HEK293 (cell line): ENCODE results near the gene SLA2.

ENCODE experiments used
- CTCF ChIA-PET: fragments of 350-600 bp; formaldehyde crosslinking; extraction: SDS; loops from one replicate; lab custom pipeline; 2021; ENCODE audit warnings: antibody characterized with exemption; lab: Yijun Ruan, JAX
- POLR2A ChIA-PET: fragments of 300-600 bp; formaldehyde crosslinking; extraction: SDS; loops from one replicate; lab custom pipeline; 2020; ENCODE audit warnings: antibody characterized with exemption, inconsistent platforms; lab: Yijun Ruan, JAX
- H3K27ac ChIP-seq: fragments of 200-500 bp; sonication (Bioruptor generic); 2 replicates; pipeline ENCODE4 v1.5.1; 2014; ENCODE audit warnings: low read depth, low read length, control low read depth, inconsistent platforms; ENCODE audit errors: extremely low read depth
- H3K36me3 ChIP-seq, 2 experiments: fragments of 200-500 bp in 1 of 2; sonication (Bioruptor generic) in 1 of 2; 1 replicate in 1 of 2; 2 replicates in 1 of 2; pipeline ENCODE4 v1.5.1; 2014 to 2017; ENCODE audit warnings: inconsistent platforms in 2 of 2, low read length in 2 of 2; ENCODE audit not compliant: control insufficient read depth in 2 of 2, insufficient read depth in 1 of 2
- H3K4me1 ChIP-seq: fragments of 200-500 bp; sonication (Bioruptor generic); 2 replicates; pipeline ENCODE4 v1.5.1; 2014; ENCODE audit warnings: mild to moderate bottlenecking, low read length, inconsistent platforms; ENCODE audit not compliant: control insufficient read depth, insufficient read depth
- H3K4me3 ChIP-seq: 2 replicates; pipeline ENCODE4 v1.5.1; 2011; ENCODE audit warnings: low read depth, mild to moderate bottlenecking, control low read depth, low read length, moderate library complexity
- H3K9me3 ChIP-seq: fragments of 200-500 bp; sonication (Bioruptor generic); 2 replicates; pipeline ENCODE4 v1.5.1; 2014; ENCODE audit warnings: low read depth, low read length, inconsistent platforms; ENCODE audit not compliant: control insufficient read depth, insufficient read depth
- EGR2 ChIP-seq: fragments of 450-650 bp; formaldehyde crosslinking; IDR thresholded peaks from 2 replicates; pipeline ENCODE4 v1.5.1; 2016; ENCODE audit warnings: low read depth, missing biosample characterization, missing genetic modification characterization
- GFI1B ChIP-seq: fragments of 450-650 bp; formaldehyde crosslinking; IDR thresholded peaks from 2 replicates; pipeline ENCODE4 v1.5.1; 2016; ENCODE audit warnings: missing biosample characterization, missing genetic modification characterization
- HOXA7 ChIP-seq: sonication (generic); formaldehyde crosslinking; IDR thresholded peaks from 2 replicates; pipeline ENCODE4 v1.8.1; 2022; ENCODE audit warnings: missing genetic modification reagents, borderline replicate concordance
- INSM2 ChIP-seq: fragments of 450-650 bp; formaldehyde crosslinking; IDR thresholded peaks from 2 replicates; pipeline ENCODE4 v1.5.1; 2016; ENCODE audit warnings: missing biosample characterization, missing genetic modification characterization
- PATZ1 ChIP-seq: fragments of 450-650 bp; formaldehyde crosslinking; IDR thresholded peaks from 2 replicates; pipeline ENCODE4 v1.5.1; 2016; ENCODE audit warnings: missing biosample characterization, missing genetic modification characterization
- PRDM1 ChIP-seq: fragments of 450-650 bp; formaldehyde crosslinking; IDR thresholded peaks from 2 replicates; pipeline ENCODE4; 2016; ENCODE audit warnings: missing biosample characterization, missing genetic modification characterization
- PRDM10 ChIP-seq: fragments of 450-650 bp; formaldehyde crosslinking; IDR thresholded peaks from 2 replicates; pipeline ENCODE4 v1.5.1; 2016; ENCODE audit warnings: missing biosample characterization, missing genetic modification characterization
- PRDM4 ChIP-seq: fragments of 450-650 bp; formaldehyde crosslinking; IDR thresholded peaks from 2 replicates; pipeline ENCODE4 v1.5.1; 2017; ENCODE audit warnings: missing biosample characterization, missing genetic modification characterization
- WT1 ChIP-seq: fragments of 450-650 bp; formaldehyde crosslinking; IDR thresholded peaks from 2 replicates; pipeline ENCODE4 v1.5.1; 2016; ENCODE audit warnings: missing biosample characterization, missing genetic modification characterization
- YY2 ChIP-seq: fragments of 450-650 bp; formaldehyde crosslinking; IDR thresholded peaks from 2 replicates; pipeline ENCODE4 v1.5.1; 2016; ENCODE audit warnings: missing biosample characterization, missing genetic modification characterization
- ZBTB17 ChIP-seq: fragments of 450-650 bp; formaldehyde crosslinking; IDR thresholded peaks from 2 replicates; pipeline ENCODE4 v1.5.1; 2016; ENCODE audit warnings: missing biosample characterization, missing genetic modification characterization
- ZFHX2 ChIP-seq: fragments of 450-650 bp; formaldehyde crosslinking; conservative IDR thresholded peaks from 2 replicates; pipeline ENCODE4 v1.5.1; 2016; ENCODE audit warnings: missing biosample characterization, missing genetic modification characterization
- ZIC2 ChIP-seq: fragments of 450-650 bp; formaldehyde crosslinking; IDR thresholded peaks from 2 replicates; pipeline ENCODE4 v1.5.1; 2016; ENCODE audit warnings: missing biosample characterization, missing genetic modification characterization
- ZNF174 ChIP-seq: fragments of 450-650 bp; formaldehyde crosslinking; IDR thresholded peaks from 2 replicates; pipeline ENCODE4 v1.5.0; 2017; ENCODE audit warnings: missing biosample characterization, mild to moderate bottlenecking, missing genetic modification characterization
- ZNF184 ChIP-seq: fragments of 450-650 bp; IDR thresholded peaks from 2 replicates; pipeline ENCODE4 v1.5.1; 2018; ENCODE audit warnings: missing biosample characterization, mild to moderate bottlenecking, missing genetic modification characterization
- ZNF26 ChIP-seq: fragments of 450-650 bp; formaldehyde crosslinking; IDR thresholded peaks from 2 replicates; pipeline ENCODE4 v1.5.1; 2016; ENCODE audit warnings: missing biosample characterization, missing genetic modification characterization
- ZNF398 ChIP-seq: fragments of 450-650 bp; formaldehyde crosslinking; IDR thresholded peaks from 2 replicates; pipeline ENCODE4 v1.5.1; 2017; ENCODE audit warnings: missing biosample characterization, missing genetic modification characterization
- ZNF521 ChIP-seq: fragments of 450-650 bp; formaldehyde crosslinking; IDR thresholded peaks from 2 replicates; pipeline ENCODE4 v1.5.1; 2017; ENCODE audit warnings: missing biosample characterization, mild to moderate bottlenecking, missing genetic modification characterization
- ZNF596 ChIP-seq: fragments of 450-650 bp; IDR thresholded peaks from 2 replicates; pipeline ENCODE4 v1.5.0; 2018; ENCODE audit warnings: missing biosample characterization, mild to moderate bottlenecking, missing genetic modification characterization, moderate library complexity
- ZNF623 ChIP-seq: fragments of 450-650 bp; formaldehyde crosslinking; IDR thresholded peaks from 2 replicates; pipeline ENCODE4 v1.5.1; 2016; ENCODE audit warnings: missing biosample characterization, missing genetic modification characterization
- ZNF777 ChIP-seq: fragments of 450-650 bp; formaldehyde crosslinking; IDR thresholded peaks from 2 replicates; pipeline ENCODE4 v1.5.1; 2017; ENCODE audit warnings: missing biosample characterization, missing genetic modification characterization, borderline replicate concordance

Gene SLA2

GRCh38 chr20:36571564-36572504 is 74.2 kb downstream of the SLA2 start (continued):
- TF ChIP-seq ZNF26: no peak
- TF ChIP-seq EGR2 (tag by site-specific recombination): peak; percentile 14; the same call in 1 of the 2 replicates
- peak; percentile 21; the same call in 1 of the 2 replicates for TF ChIP-seq WT1 (tag by site-specific recombination)
- no peak for TF ChIP-seq ZNF777
- no peak for TF ChIP-seq ZNF596 (tag by site-specific recombination)
- no peak for TF ChIP-seq GFI1B (tag by site-specific recombination)
- peak; percentile 45; the same call in 1 of the 2 replicates for TF ChIP-seq PRDM4 (tag by site-specific recombination)
- no peak for TF ChIP-seq ZNF623 (tag by site-specific recombination)
- no peak for TF ChIP-seq ZNF521 (tag by site-specific recombination)

- Histone ChIP-seq H3K36me3 (no peaks in the 10 kb centered on the region), H3K27ac (no peak overlapping the region), H3K4me3 (no peak overlapping the region), H3K4me1 (no peaks in the 10 kb centered on the region), H3K9me3 (no peaks in the 10 kb centered on the region)
- POLR2A ChIA-PET: no interaction called here
- CTCF ChIA-PET: interaction anchor here (4.4 kb wide), 1 partner anchor 36 kb away, joined by 18 read pairs; the partner anchor contains the start of gene RAB5IF
- TF ChIP-seq ZNF184 (no peak), PRDM1 (tag by site-specific recombination) (peak; percentile 23; the same call in 1 of the 2 replicates), ZNF398 (peak; percentile 10; the same call in 1 of the 2 replicates), PRDM10 (tag by site-specific recombination) (peak; percentile 45), ZNF174 (tag by site-specific recombination) (no peak), PATZ1 (tag by site-specific recombination) (no peak), ZFHX2 (peak; percentile 58), ZBTB17 (tag by site-specific recombination) (no peak), WT1 (tag by site-specific recombination) (peak; percentile 37; the same call in 1 of the 2 replicates), YY2 (no peak), HOXA7 (CRISPR knock-in tag) (no peak), ZNF777 (no peak), ZIC2 (tag by site-specific recombination) (peak; percentile 60), INSM2 (tag by site-specific recombination) (no peak)
These were observed 76.1 kb downstream of the SLA2 start for GRCh38 chr20:36569847-36570429.
